ENCODE data around the gene COPE. TPM values are rescaled to one million over a fixed set of nuclear protein-coding genes. Genes with fewer than 3 reads are reported as not detected.

Gene COPE
- total RNA-seq, 1 donor from 2014 or later = 171 TPM

DNA sequence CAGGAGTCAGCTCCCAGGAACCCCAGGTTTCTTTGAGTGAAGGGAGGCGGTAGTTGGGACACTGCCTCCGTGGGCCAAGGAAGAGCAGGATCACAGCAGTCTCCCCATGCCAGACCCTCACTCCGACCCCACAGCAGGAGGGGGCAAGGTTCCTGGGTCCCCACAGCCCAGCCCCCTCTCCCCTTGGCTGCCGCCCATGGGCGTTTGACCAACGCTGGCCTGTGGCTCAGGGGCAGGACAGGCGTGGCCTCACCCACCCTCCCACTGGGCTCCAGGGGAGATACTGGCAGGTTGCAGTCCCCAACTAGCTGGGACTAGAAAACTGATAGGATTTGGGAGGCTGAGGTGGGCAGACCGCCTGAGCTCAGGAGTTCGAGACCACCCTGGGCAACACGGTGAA, 9.2 kb downstream of the COPE start:
- no peaks in the 10 kb centered on the region for H3K4me1 Mint-ChIP-seq (ENCODE audit: unreplicated experiment)

DNA sequence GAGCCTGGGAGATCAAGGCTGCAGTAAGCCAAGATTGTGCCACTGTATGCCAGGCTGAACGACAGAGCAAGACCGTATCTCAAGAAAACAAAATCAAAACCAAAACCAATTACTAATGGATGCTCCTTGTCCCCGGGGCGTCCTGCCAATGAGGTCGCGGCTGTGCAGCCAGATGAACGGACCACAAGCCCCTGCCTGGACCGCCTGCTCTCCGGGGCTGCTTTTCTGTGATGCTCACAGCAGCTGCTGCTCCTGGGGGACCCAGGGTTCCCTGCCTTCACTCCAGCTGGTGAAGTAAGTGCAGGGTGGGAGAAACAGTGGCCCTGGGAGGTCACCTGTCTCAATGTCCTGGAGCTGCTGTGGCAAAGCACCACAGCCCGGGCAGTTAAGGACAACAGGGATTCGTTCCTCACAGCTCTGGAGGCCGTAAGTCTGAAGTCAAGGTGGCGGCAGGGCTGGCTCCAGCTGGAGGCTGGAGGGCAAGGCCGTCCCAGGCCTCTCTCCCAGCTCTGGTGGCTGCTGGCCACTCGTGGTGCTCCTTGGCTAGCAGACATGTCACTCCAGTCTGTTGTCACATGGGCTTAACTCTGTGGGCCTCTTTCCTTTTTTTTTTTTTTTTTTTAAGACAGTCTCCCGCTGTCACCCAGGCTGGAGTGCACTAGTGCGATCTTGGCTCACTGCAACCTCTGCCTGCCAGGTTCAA, 10.1 kb downstream of the COPE start:
- Mint-ChIP-seq H3K36me3 (peaks cover 7% of the 10 kb centered on the region), H3K4me3 (no peak overlapping the region), H3K4me1 (ENCODE audit: unreplicated experiment) (no peaks in the 10 kb centered on the region), H3K27ac (no peak overlapping the region), H3K27me3 (no peaks in the 10 kb centered on the region), H3K9me3 (no peaks in the 10 kb centered on the region)
- no peak for DNase-seq (ENCODE audit: extremely low spot score, unreplicated experiment)
- TF ChIP-seq, protein P1, sequence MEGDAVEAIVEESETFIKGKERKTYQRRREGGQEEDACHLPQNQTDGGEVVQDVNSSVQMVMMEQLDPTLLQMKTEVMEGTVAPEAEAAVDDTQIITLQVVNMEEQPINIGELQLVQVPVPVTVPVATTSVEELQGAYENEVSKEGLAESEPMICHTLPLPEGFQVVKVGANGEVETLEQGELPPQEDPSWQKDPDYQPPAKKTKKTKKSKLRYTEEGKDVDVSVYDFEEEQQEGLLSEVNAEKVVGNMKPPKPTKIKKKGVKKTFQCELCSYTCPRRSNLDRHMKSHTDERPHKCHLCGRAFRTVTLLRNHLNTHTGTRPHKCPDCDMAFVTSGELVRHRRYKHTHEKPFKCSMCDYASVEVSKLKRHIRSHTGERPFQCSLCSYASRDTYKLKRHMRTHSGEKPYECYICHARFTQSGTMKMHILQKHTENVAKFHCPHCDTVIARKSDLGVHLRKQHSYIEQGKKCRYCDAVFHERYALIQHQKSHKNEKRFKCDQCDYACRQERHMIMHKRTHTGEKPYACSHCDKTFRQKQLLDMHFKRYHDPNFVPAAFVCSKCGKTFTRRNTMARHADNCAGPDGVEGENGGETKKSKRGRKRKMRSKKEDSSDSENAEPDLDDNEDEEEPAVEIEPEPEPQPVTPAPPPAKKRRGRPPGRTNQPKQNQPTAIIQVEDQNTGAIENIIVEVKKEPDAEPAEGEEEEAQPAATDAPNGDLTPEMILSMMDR (conservative IDR thresholded peaks at IDR 0.05) = no peak

More for the DNA sequence above, 9.2 kb downstream of the COPE start:
- H3K4me3 Mint-ChIP-seq = no peak overlapping the region
- H3K27me3 Mint-ChIP-seq = no peaks in the 10 kb centered on the region
- no peak for DNase-seq (ENCODE audit: extremely low spot score, unreplicated experiment)
- peaks cover 7% of the 10 kb centered on the region for H3K36me3 Mint-ChIP-seq
- H3K9me3 Mint-ChIP-seq = no peaks in the 10 kb centered on the region
- no peak overlapping the region for H3K27ac Mint-ChIP-seq
- TF ChIP-seq, protein P1 (conservative IDR thresholded peaks at IDR 0.05) = no peak

DNA sequence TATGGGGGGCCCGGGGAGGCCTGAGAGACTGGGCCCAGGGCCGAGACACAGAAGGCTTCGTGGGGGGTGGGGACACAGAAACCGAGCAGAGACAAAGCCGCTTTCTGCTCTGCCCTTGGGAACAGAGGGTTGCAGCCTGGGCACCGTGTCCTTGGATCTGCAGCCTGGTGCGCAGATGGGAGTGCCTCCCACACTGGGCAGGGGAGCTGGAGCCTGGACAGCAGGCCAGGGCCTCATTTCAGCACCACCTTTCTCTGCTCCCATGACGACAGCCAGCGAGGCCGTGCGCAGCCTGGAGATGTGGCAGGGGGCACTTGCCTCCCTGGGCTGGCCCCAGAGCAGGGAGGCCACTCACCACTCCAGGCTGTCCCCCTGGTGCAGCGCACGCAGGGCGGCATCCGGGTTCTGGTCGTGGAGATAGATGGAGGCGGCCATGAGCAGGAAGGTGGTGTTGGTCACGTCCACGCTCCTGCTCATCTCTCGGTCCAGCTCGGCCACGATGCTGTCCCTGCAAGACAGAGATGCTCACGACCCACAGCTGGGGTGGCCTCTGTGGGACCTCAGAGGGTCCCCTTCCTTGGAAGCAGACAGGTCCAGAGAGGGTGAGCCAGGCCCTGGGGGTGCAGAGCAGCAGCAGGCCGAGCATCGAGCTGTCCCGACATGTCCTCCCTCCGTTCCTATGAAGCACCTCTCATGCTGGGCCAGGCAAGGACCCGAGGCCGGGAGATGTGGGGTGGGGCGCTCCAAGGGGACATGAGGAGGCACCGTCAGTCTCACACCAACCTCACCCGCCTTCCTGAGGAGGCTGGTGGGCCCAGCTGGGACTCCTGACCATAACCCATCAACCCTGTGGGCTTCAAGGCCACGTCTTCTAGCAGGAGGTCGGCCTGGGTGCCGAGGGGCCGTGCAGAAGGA, 12.3 kb downstream of the COPE start:
- Mint-ChIP-seq H3K27me3 (no peaks in the 10 kb centered on the region), H3K36me3 (no peaks in the 10 kb centered on the region), H3K4me1 (ENCODE audit: unreplicated experiment) (no peaks in the 10 kb centered on the region), H3K27ac (no peak overlapping the region), H3K4me3 (no peak overlapping the region), H3K9me3 (no peaks in the 10 kb centered on the region)
- TF ChIP-seq, protein P1 (conservative IDR thresholded peaks at IDR 0.05) = no peak
- peak; percentile 67 for DNase-seq (ENCODE audit: extremely low spot score, unreplicated experiment)

DNA sequence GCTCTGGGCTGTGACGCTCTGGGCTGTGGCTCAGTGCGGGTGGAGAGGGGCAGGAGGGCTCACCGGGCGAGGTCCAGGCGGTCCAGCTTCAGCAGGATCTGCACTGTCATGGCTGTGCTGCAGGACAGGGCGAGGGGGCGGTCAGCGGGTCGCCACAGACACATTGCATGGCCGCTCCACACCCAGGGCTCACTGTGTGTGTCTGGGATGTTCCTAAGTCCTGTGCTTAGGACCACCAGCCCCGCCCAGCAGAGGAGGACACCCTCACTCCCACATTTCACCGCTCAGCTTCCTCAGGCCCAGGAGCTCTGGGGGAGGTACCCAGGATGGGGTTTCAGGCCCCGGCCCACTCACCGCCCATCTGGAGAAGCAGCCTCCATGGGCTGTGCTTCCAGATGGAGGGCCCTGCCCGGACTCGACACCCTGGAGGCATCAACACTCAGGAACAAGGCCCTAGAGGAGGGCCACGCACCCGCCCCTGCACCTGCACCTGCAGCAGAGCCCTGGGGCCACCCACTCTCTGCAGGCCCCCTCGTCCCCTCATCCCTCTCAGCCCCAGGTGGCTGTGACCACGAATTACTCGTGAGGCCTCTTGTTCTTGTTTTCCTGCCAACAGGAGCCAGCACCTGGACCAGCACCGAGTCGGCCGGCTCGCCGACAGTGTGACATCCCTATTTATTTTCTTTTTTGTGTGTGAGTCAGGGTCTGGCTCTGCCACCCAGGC, 13.5 kb downstream of the COPE start:
- Mint-ChIP-seq H3K4me3 (no peak overlapping the region), H3K4me1 (ENCODE audit: unreplicated experiment) (no peaks in the 10 kb centered on the region), H3K27me3 (no peaks in the 10 kb centered on the region), H3K9me3 (no peaks in the 10 kb centered on the region), H3K36me3 (no peaks in the 10 kb centered on the region), H3K27ac (no peak overlapping the region)
- TF ChIP-seq, protein P1 (conservative IDR thresholded peaks at IDR 0.05) = no peak
- no peak for DNase-seq (ENCODE audit: extremely low spot score, unreplicated experiment)

DNA sequence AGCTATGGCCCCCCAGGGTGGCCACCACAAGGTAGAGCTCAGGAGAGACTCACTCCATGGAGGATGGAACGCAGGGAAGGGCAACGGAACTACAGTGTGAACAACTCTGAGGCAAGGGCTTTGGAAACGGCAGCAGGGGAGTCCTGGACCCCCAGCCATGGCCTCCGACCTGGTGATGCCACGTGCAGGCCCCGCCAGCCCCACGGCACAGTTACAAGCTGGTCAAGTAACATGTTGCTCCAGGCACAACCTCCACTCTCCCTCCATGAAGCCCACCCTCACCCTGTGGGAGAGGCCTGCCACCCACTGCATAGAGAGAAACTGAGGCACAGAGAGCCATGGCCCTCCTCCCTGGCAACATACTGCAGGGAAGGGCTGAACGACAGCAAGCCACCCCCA, 14.1 kb downstream of the COPE start:
- H3K4me3 Mint-ChIP-seq = no peak overlapping the region
- H3K27ac Mint-ChIP-seq = no peak overlapping the region
- no peaks in the 10 kb centered on the region for H3K36me3 Mint-ChIP-seq

More for the DNA sequence above, 14.1 kb downstream of the COPE start:
- Mint-ChIP-seq H3K9me3 (no peaks in the 10 kb centered on the region), H3K4me1 (ENCODE audit: unreplicated experiment) (no peaks in the 10 kb centered on the region), H3K27me3 (no peaks in the 10 kb centered on the region)
- no peak for DNase-seq (ENCODE audit: extremely low spot score, unreplicated experiment)
- TF ChIP-seq, protein P1 (conservative IDR thresholded peaks at IDR 0.05) = no peak
